Progenitor cell of endocrine pancreas (in vitro differentiated cells): Measurements from ENCODE around the gene HOXB9. TPM values are rescaled to one million over a fixed set of nuclear protein-coding genes. Genes with fewer than 3 reads are reported as not detected.
A peak's percentile ranks its signal among the peaks of the same experiment; 100 is the strongest.

Experiments
- DNase-seq: peaks from one replicate; pipeline ENCODE4 v3.0.0; 2021; ENCODE audit warnings: low spot score; ENCODE audit not compliant: unreplicated experiment
- H3K27ac Mint-ChIP-seq: 2 replicates; pipeline ENCODE4 v1.8.0; 2021; ENCODE audit warnings: mild to moderate bottlenecking, moderate library complexity, mixed read lengths
- H3K27me3 Mint-ChIP-seq: 2 replicates; pipeline ENCODE4 v1.8.0; 2021; ENCODE audit warnings: mixed read lengths
- H3K36me3 Mint-ChIP-seq: 2 replicates; pipeline ENCODE4 v1.8.0; 2022; ENCODE audit warnings: mixed read lengths; ENCODE audit not compliant: insufficient read depth
- H3K4me1 Mint-ChIP-seq: 2 replicates; pipeline ENCODE4 v1.8.0; 2021; ENCODE audit warnings: low read depth, mixed read lengths
- H3K4me3 Mint-ChIP-seq: 2 replicates; pipeline ENCODE4 v1.8.0; 2021; ENCODE audit warnings: low read depth, mild to moderate bottlenecking, moderate library complexity, mixed read lengths
- H3K9me3 Mint-ChIP-seq: 2 replicates; pipeline ENCODE4 v1.8.0; 2021; ENCODE audit warnings: low read depth, mixed read lengths
- total RNA-seq: library from RNA; stranded (reverse); gene quantifications from 2 replicates; pipeline ENCODE4 v1.2.1, GENCODE V29; 2021
- TF ChIP-seq, protein P1 (sequence below): fragments of 200-600 bp; sonication (generic); IDR thresholded peaks from one replicate; pipeline ENCODE4 v1.5.0; 2021; ENCODE audit warnings: antibody characterized with exemption, mild to moderate bottlenecking; ENCODE audit not compliant: unreplicated experiment

Gene HOXB9
- total RNA-seq, 1 donor from 2014 or later: not detected

DNA sequence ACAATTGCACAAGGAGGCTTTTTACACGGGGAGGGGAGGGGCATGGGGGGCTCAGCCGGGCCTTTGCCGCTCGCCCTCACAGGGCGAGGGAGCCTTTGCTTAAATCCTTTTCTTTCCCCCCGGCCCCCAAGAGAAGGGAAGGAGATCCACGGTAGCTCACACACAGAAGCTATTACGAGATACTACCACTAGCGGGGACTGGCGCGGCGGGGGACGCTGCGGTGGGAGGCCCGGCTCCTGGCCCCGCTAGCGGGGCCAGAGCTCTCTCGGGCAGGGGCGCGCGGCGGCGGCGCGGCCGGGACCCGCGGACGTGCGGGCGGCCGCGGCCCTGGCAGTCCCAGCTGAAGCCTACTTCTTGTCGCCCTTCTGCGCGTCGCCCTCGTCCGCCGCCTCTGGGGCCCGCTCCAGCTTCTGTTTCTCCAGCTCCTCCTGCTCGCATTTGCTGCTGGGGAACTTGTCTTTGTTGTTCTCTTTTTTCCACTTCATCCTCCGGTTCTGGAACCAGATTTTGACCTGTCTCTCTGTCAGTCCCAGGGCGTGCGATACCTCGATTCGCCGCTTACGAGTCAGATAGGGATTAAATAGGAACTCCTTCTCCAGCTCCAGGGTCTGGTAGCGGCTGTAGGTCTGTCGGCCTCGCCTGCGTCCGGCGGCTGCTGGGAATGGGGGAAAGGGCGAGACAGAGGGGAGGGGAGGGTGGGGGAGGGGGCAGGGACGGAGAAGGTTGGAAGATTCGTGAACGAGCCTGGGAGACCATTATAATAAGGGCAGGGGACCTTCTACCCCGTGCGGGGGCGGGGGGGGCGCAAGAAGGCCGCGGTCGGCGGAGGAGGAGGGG, 13.1 kb downstream of the HOXB9 start:
- Mint-ChIP-seq H3K9me3 (no peaks in the 10 kb centered on the region), H3K4me1 (peaks cover 11% of the 10 kb centered on the region), H3K36me3 (no peaks in the 10 kb centered on the region), H3K27ac (peak overlapping the region; percentile 80), H3K4me3 (peak overlapping the region; percentile 63), H3K27me3 (peaks cover 90% of the 10 kb centered on the region)
- TF ChIP-seq, protein P1, sequence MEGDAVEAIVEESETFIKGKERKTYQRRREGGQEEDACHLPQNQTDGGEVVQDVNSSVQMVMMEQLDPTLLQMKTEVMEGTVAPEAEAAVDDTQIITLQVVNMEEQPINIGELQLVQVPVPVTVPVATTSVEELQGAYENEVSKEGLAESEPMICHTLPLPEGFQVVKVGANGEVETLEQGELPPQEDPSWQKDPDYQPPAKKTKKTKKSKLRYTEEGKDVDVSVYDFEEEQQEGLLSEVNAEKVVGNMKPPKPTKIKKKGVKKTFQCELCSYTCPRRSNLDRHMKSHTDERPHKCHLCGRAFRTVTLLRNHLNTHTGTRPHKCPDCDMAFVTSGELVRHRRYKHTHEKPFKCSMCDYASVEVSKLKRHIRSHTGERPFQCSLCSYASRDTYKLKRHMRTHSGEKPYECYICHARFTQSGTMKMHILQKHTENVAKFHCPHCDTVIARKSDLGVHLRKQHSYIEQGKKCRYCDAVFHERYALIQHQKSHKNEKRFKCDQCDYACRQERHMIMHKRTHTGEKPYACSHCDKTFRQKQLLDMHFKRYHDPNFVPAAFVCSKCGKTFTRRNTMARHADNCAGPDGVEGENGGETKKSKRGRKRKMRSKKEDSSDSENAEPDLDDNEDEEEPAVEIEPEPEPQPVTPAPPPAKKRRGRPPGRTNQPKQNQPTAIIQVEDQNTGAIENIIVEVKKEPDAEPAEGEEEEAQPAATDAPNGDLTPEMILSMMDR: peak; percentile 40
- no peak for DNase-seq

DNA sequence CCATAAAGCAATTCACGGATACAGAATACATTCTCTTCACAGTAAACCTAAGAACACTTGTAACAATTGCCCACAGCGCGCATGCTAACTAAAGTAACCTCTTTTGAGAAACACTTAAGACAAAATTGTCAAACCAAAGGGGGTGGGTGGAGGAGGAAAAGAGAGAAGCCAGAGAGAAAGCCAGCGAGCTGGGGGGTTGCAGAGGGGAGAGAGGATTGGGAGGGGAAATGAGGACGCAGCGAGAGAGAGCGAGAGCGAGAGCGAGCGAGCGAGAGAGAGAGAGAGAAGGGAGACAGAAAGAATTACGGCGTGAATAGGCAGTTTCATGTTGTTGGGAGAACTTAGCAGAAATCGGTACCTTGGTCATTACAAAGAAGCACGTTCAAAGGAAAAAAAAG, 13.7 kb downstream of the HOXB9 start:
- no peak for DNase-seq
- peaks cover 11% of the 10 kb centered on the region for H3K4me1 Mint-ChIP-seq
- no peaks in the 10 kb centered on the region for H3K36me3 Mint-ChIP-seq
- H3K27me3 Mint-ChIP-seq: peaks cover 89% of the 10 kb centered on the region
- H3K9me3 Mint-ChIP-seq: no peaks in the 10 kb centered on the region
- TF ChIP-seq, protein P1: no peak
- peak overlapping the region; percentile 63 for H3K4me3 Mint-ChIP-seq
- H3K27ac Mint-ChIP-seq: peak overlapping the region; percentile 80

DNA sequence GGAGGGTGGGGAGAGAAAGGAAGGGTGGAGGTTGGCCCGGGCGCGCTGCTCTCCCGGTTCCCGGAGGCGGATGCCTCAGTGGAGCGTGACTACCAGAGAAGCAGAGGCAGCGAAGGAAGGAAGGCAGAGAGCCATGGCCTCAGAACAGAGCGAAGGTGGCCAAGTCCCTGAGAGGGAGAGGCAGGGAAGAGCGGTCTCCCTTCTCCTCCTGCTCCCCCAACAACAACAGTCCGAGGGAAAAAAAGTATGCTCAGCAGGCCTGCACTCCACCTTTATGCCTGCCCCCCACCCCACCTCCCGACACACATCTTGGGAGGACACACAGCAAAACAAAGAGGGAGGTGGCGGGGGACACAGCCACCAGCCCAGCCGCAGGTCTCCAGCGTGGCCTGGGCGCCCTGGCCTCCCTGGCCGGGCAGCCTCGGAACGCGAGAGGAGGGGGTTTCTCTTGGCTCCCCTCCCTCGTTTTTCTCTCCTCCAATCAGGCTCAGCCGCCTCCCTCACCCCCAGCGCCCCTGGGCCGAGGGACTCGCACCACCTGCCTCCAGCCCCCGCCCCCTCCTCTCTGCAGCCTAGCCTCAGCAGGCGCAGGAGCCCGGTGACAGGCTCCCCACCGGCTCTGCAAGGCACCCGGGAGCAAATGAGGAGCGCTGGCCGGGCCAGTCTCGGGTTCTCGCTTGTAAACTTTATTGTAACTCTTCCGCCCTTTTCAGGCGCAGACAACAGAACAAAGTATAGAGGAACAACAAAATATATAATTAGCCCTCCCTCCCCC, 14.3 kb downstream of the HOXB9 start:
- no peaks in the 10 kb centered on the region for H3K9me3 Mint-ChIP-seq
- H3K27ac Mint-ChIP-seq: no peak overlapping the region
- H3K27me3 Mint-ChIP-seq: peaks cover 89% of the 10 kb centered on the region
- no peak overlapping the region for H3K4me3 Mint-ChIP-seq
- TF ChIP-seq, protein P1: no peak
- peaks cover 11% of the 10 kb centered on the region for H3K4me1 Mint-ChIP-seq
- H3K36me3 Mint-ChIP-seq: no peaks in the 10 kb centered on the region
- no peak for DNase-seq

DNA sequence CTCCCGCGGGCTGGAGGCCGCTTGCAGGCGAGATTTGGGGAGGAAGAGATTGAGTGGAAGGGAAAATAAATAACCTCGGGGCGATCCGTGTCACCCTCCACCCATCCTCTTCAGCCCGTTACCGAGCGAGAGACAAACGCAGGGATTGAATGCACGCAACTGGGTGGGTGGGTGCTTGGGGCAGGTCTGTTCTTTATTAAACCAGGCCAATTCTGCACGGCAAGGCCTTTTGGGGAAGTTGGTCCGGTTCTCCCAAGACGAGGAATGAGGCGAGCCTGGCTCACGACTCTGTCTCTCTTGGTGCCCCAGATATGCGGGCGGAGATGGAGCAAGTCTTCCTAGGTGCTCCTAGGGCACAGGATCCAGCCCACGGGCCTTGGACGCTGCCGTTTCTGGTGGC, 14.9 kb downstream of the HOXB9 start:
- no peaks in the 10 kb centered on the region for H3K36me3 Mint-ChIP-seq
- DNase-seq: no peak
- TF ChIP-seq, protein P1: no peak
- H3K9me3 Mint-ChIP-seq: no peaks in the 10 kb centered on the region
- peaks cover 89% of the 10 kb centered on the region for H3K27me3 Mint-ChIP-seq
- H3K4me1 Mint-ChIP-seq: peaks cover 11% of the 10 kb centered on the region
- peak overlapping the region; percentile 90 for H3K27ac Mint-ChIP-seq
- peak overlapping the region; percentile 70 for H3K4me3 Mint-ChIP-seq
